OCI-LY3 (cell line): Measurements from ENCODE around the gene INSM2.

Experiments
- H2AFZ ChIP-seq: fragments of 200-600, 300-600 bp; shearing (Covaris generic); 2 replicates; pipeline ENCODE4 v1.6.0; 2014; ENCODE audit warnings: antibody characterized with exemption, low read depth, low read length
- H3K27ac ChIP-seq: fragments of 200-600, 300-600 bp; sonication (generic); 2 replicates; pipeline ENCODE4 v1.5.1; 2014; ENCODE audit warnings: mild to moderate bottlenecking, low read length, moderate library complexity, mixed read lengths
- H3K27me3 ChIP-seq: fragments of 200-600, 300-600 bp; sonication (generic); 2 replicates; pipeline ENCODE4 v1.6.1; 2014; ENCODE audit warnings: low read depth, low read length, mixed read lengths
- H3K36me3 ChIP-seq: fragments of 200-600, 300-600 bp; sonication (generic); replicated peaks from 2 replicates; pipeline ENCODE3; 2014; ENCODE audit warnings: low read depth, low read length, mixed read lengths
- H3K4me1 ChIP-seq: fragments of 300-600, 200-600 bp; sonication (generic); 2 replicates; pipeline ENCODE4 v1.6.1; 2014; ENCODE audit warnings: low read length, mixed read lengths
- H3K4me2 ChIP-seq: fragments of 200-600, 300-600 bp; sonication (generic); 2 replicates; pipeline ENCODE4 v1.6.1; 2014; ENCODE audit warnings: low read length, mixed read lengths
- H3K4me3 ChIP-seq: fragments of 300-600, 200-600 bp; sonication (generic); 2 replicates; pipeline ENCODE4 v1.5.1; 2014; ENCODE audit warnings: antibody characterized with exemption, mild to moderate bottlenecking, low read length, moderate library complexity
- H3K79me2 ChIP-seq: fragments of 300-600, 200-600 bp; shearing (Covaris generic); 2 replicates; pipeline ENCODE4 v1.6.1; 2014; ENCODE audit warnings: mild to moderate bottlenecking, low read length, mixed read lengths
- H3K9ac ChIP-seq: fragments of 300-600, 200-600 bp; shearing (Covaris generic); 2 replicates; pipeline ENCODE4 v1.6.0; 2014; ENCODE audit warnings: mild to moderate bottlenecking, low read length, moderate library complexity
- H3K9me3 ChIP-seq: fragments of 200-600, 300-600 bp; shearing (Covaris generic); 2 replicates; pipeline ENCODE4 v1.6.1; 2014; ENCODE audit warnings: low read length, mixed read lengths; ENCODE audit not compliant: insufficient read depth
- H4K20me1 ChIP-seq: fragments of 200-600, 300-600 bp; sonication (generic); 2 replicates; pipeline ENCODE4 v1.6.1; 2016; ENCODE audit warnings: low read length, mixed read lengths; ENCODE audit not compliant: insufficient read depth
- CTCF ChIP-seq: fragments of 200-600, 300-600 bp; sonication (generic); IDR thresholded peaks from 2 replicates; pipeline ENCODE4 v1.5.1; 2014; ENCODE audit warnings: antibody characterized with exemption, low read length, low read depth
- EZH2phosphoT487 ChIP-seq: fragments of 200-600 bp; shearing (Covaris generic); IDR thresholded peaks from 2 replicates; pipeline ENCODE4 v1.6.1; 2018; ENCODE audit warnings: antibody characterized with exemption, mixed run types, low read depth

The INSM2 gene

GRCh38 chr14:35565871-35566464 lies 32.0 kb downstream of the INSM2 start:
- TF ChIP-seq EZH2phosphoT487 (no peak), CTCF (no peak)
- Histone ChIP-seq H3K27me3 (no peaks in the 10 kb centered on the region), H3K79me2 (no peaks in the 10 kb centered on the region), H3K9me3 (no peaks in the 10 kb centered on the region), H3K9ac (no peak overlapping the region), H3K4me3 (no peak overlapping the region), H3K4me1 (peaks cover 3% of the 10 kb centered on the region; the same call in 1 of the 2 replicates), H3K4me2 (no peak overlapping the region), H2AFZ (no peak overlapping the region), H3K27ac (no peak overlapping the region), H4K20me1 (no peaks in the 10 kb centered on the region), H3K36me3 (no peaks in the 10 kb centered on the region)

GRCh38 chr14:35571598-35571997 lies 37.6 kb downstream of the INSM2 start:
- Histone ChIP-seq H3K79me2 (no peaks in the 10 kb centered on the region), H3K4me1 (peaks cover 3% of the 10 kb centered on the region; the same call in 1 of the 2 replicates), H3K27me3 (no peaks in the 10 kb centered on the region), H4K20me1 (no peaks in the 10 kb centered on the region), H3K4me3 (no peak overlapping the region), H2AFZ (no peak overlapping the region), H3K4me2 (no peak overlapping the region), H3K36me3 (no peaks in the 10 kb centered on the region), H3K9me3 (no peaks in the 10 kb centered on the region), H3K9ac (no peak overlapping the region), H3K27ac (no peak overlapping the region)
- TF ChIP-seq EZH2phosphoT487 (no peak), CTCF (no peak)

GRCh38 chr14:35573911-35574310 lies 39.9 kb downstream of the INSM2 start:
- H2AFZ ChIP-seq = no peak overlapping the region
- no peak overlapping the region for H3K27ac ChIP-seq
- TF ChIP-seq EZH2phosphoT487 (no peak), CTCF (no peak)
- H3K4me2 ChIP-seq = no peak overlapping the region
- no peaks in the 10 kb centered on the region for H3K27me3 ChIP-seq
- H3K4me3 ChIP-seq = no peak overlapping the region
- H3K4me1 ChIP-seq = no peaks in the 10 kb centered on the region
- no peaks in the 10 kb centered on the region for H3K9me3 ChIP-seq
- no peaks in the 10 kb centered on the region for H3K36me3 ChIP-seq
- no peaks in the 10 kb centered on the region for H3K79me2 ChIP-seq
- H3K9ac ChIP-seq = no peak overlapping the region
- no peaks in the 10 kb centered on the region for H4K20me1 ChIP-seq

- Histone ChIP-seq H3K4me2 (no peak overlapping the region), H4K20me1 (no peaks in the 10 kb centered on the region), H3K27ac (no peak overlapping the region), H3K9me3 (no peaks in the 10 kb centered on the region), H2AFZ (no peak overlapping the region), H3K4me3 (no peak overlapping the region), H3K4me1 (no peaks in the 10 kb centered on the region), H3K9ac (no peak overlapping the region), H3K79me2 (no peaks in the 10 kb centered on the region), H3K36me3 (no peaks in the 10 kb centered on the region), H3K27me3 (no peaks in the 10 kb centered on the region)
- TF ChIP-seq CTCF (no peak), EZH2phosphoT487 (no peak)
These were observed 42.3 kb downstream of the INSM2 start for GRCh38 chr14:35576260-35576659.
